GM21717 (cell line): ENCODE measurements around the gene NR2E1.

ENCODE experiments used
- ATAC-seq: cut with Tn5 transposase; IDR thresholded peaks from one replicate; pipeline ENCODE4 v1.9.1; 2021; ENCODE audit warnings: mild to moderate bottlenecking, moderate library complexity; ENCODE audit not compliant: unreplicated experiment

The NR2E1 gene

DNA sequence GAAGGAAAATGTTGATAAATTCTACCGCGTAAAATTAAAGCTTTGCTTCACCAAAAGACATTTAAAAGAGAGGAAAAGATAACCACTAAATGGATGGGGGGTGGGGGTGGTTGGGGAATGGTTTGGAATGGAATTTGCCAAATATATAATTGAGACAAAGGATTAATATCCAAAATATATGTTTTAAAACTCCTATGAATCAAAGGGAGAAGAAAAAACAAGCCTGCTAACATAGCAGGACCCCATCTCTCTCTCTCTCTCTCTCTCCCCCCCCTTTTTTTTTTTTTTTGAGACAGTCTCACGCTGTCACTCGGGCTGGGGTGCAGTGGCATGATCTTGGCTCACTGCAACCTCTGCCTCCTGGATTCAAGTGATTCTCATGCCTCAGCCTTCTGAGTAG is 13.4 kb upstream of the NR2E1 start:
- ATAC-seq = no peak

DNA sequence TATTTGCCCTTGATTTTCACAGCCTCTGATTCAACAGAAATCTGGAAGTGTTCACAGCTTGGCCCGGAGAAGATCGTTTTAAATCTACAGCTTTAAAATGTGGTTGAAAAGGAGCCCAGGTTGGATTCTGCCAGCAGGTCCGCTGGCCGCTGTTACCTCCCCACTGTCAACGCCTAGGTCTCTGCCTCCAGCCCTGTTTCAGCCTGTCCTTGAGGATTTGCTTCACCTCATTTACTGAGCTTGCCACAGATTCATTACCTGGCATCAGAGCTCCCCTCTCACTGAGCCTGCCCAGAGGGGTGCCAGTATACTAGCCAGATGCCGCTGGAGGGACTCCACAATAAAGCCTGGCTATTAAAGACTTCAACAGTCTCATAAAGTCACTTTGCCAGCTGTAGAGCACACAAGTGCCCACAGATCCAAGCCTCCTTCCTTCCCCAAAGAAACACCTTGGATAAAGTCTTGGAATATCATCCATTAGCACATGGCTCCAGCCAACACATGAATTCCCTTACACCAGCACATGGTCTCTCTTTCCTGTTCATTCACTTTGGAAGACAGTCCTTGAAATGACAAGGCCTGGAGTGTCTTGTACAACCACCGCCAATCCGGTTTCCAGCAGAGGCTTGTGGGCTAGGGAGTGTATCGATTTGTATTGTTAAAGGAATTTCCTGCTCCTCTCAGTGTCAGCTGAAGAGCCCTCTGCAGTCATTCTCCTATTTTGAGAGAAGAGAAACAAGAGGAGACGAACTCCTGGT is 9.5 kb upstream of the NR2E1 start:
- ATAC-seq = no peak

DNA sequence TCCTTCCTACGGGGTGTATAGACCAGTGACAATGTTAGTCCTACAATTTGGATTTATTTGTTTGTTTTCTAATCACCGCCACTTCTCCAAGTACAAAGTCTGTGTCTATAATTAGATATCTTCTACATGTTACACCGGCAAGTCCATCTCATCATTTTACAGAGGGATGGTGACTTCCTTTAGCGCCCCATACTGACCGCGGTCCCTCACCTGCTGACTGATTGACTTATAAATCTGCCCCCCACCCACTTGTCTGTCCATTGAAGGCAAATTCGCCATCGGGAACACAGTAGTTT is 8.9 kb upstream of the NR2E1 start:
- no peak for ATAC-seq

DNA sequence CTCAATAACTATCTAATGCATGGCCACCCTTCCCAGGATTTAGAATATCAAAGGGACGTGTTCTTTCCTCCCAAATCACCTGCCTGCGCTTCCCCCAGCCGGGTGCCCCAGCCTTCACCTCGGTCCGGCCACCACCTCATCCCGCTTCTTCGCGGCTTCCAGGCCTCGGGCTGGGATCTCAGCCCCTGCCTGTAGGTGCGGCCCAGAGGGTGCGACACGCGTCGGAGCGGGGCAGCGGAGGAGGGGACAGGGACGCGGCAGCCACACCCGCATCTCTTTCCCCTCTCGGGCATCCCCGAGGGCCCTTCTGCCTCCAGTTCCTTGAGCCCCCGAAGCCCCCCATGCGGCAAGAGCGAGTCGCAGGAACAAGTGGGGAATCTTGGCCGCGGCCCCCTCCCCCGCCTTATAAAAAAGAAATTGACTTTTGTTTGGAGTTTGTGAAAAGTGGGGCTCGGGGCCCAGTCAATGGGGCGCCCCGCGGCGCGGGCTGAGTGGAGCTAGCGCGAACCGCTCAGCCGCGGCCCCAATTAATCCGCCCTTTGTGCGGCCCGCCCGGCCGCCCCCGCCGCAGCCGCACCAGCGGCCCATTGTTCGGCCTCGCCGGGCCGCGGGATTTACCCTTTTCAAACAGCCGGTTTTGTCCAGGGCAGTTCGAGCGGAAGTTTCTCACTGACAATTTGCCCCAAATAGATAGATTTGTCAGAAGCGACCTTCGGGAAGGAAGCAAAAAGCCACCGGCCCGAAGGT is 8.4 kb upstream of the NR2E1 start:
- no peak for ATAC-seq

DNA sequence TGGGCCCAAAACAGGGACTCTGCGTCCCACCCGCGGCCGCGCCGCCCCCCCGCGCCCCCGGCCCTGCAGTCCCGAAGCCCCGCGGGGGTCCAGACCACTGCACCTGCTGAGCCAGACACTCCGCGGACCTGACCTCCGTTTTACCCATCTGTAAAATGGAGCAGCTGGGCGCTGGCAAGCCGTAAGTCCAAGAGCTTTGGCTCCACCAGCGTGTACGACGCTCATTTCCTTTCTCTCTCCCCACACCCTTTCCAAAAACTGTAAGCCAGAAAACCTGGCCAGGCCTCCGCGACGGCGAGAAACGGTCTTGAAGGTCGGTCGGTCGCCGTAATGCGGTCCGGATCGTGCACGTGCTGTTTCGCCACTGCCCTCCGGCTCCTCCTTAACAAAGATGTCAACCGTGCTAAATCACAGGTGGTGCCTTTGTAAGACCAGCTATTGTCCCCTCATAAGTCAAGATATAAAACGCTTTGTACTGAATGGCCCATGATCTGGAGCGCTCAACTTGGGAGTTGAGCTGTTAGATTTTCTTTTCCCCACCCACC is 7.8 kb upstream of the NR2E1 start:
- ATAC-seq = no peak

DNA sequence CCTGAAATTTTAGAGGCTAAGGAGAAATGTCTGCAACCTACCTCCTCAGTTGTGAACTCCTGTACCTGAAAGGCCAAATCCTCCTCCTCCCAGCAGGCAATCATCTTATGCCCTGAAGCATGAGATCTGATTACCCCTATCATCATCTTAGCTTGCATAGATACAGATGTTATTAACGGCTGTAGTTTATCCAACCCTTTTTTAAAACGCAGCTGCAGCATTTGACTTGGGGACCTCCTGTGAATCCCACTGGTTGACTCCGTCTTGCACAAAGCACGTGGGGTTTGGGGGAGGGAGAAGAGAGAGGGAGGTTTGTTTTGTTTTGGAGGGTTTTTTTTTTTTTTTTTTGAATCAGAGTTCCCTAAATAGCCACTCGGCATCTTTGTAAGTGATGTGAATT is 5.8 kb upstream of the NR2E1 start:
- no peak for ATAC-seq

DNA sequence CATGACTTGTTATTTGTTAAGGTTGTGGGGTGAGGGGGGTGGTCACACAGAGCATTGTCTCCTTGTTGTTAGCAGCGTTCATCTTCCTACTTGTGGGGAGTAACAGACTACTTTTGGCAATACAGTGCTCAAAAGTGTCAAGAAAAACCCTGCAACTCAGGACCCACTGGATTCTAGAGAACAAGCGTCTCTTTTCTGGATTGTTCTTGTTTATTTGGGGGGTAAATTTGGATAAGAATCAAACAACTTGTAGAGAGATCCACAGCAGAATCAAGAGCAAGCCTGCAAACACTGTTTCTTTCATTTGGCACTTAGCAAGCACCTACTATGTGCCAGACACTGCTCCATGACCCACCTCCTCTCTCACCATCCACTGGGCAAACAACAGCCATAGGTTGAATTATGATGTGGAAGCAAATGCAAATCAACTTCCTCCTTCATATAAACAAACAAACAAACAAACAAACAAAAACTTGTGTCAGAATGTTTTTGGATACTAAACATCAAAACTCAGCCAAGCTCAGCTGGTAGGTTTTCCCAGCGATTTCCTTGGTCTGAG is 4.0 kb upstream of the NR2E1 start:
- ATAC-seq = no peak

DNA sequence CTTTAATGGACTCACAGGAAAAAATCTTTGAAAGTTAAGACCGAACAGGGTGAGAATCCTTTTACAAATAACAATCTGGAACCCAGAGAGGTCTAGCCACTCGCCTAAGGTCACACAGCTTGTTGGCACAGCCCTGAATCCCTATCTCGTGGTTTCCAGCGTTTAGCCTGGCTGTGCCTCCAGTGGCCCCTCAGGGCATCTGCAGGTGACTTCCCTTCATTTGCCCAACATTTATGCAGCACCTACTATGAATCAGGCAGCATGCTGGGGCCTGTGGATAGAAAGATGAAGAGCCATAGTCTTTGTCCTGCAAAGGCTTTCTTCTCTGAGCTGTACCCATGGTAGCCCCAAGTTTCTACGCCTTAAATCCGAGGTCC is 2.6 kb upstream of the NR2E1 start:
- ATAC-seq = no peak

DNA sequence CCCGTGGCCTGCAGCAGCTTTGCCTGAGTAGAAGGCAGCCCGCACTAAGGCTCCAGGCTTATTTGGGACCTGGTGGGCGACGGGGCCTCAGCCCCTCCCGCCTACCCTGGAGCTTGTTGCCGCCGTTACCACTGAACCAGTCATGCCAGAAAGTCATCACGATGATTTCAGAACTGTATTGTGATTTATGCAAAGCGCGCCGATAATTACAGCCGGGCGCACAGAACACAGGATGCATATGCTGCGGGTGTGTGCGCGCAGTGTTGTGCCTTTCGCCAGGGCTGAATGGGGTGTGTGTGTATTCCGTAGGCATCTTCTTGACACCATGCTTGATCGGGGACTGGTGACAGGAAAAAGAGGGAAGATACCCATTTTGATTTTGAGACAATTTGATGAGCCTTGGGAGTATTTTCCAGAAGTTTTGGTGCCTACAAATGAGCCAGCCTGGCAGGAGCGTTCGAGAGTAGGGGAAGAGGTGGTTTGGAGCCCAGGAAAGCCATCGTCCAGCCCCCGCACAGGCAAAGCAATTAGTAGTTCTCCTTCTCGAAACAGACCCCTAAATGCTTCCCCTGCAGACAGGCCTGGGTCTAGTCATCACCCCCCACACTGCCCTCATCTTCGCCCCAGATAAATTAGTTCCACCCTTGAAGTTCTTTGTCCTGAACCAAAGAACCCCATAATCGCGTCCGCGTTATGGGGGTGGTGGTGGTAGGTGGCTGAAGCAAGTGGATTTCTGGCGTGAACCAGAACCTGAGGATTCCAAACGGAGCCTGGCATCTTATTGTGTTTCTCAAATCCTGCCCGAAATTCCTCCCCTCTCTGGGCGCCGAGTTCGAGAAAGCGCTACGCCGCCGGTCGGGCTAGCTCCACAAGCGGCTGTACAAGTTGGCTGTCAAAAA is 1.9 kb upstream of the NR2E1 start:
- no peak for ATAC-seq

DNA sequence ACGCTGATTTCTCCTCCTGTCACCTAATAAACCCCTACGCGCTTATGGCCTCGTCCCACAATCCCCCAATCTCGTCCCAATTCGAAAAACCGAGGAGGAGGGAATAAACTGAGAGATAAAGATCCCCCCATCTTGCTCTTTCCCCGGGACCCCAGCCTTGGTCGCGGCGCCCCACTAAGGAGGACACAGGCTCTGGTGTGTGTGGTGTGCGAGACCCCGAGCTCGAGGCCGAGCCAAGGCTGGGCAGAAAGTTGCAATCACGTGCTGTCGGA is 1.3 kb upstream of the NR2E1 start:
- ATAC-seq = no peak

DNA sequence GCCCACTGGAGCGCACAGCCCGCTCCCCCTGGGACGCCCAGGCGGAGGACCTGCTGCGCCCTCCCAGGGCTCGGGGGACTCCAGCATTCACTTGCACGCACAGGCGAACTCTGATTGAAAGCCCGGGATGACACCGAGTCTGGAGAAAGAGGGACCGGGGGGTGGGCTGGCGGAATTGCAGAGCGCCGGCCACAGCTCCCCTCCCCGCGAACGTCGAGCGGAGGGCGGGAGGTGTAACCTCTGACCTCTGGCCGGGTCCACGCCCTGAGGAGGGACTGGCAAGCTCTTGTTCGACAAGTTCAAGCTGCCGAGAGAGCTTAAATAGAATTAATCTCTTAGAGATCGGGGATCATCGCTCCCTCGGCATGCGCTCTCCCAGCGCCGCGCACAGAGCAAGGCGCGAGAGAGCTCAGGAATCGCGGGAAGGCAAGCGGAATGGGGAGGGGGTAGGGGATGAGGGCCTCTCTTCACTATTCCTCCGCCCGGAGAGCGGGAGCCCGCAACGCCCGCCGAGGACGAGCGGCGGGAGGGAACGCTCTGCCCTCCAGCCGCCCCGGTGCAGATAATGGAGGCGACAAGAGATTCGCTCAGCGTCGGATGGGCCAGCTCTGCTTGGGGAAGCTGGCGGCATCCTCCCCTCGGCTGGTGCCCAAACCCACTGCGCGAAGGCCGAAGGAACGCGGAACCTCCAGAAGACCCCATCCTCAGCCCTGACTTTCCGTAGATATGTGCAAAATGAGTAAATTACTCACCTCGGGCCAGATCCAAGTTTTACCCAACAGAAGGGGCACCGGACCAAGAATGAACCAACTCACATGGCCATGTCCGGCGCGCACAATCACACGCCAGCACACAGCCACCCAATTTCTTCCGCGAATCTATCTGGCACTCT is 761 bp upstream of the NR2E1 start:
- no peak for ATAC-seq

DNA sequence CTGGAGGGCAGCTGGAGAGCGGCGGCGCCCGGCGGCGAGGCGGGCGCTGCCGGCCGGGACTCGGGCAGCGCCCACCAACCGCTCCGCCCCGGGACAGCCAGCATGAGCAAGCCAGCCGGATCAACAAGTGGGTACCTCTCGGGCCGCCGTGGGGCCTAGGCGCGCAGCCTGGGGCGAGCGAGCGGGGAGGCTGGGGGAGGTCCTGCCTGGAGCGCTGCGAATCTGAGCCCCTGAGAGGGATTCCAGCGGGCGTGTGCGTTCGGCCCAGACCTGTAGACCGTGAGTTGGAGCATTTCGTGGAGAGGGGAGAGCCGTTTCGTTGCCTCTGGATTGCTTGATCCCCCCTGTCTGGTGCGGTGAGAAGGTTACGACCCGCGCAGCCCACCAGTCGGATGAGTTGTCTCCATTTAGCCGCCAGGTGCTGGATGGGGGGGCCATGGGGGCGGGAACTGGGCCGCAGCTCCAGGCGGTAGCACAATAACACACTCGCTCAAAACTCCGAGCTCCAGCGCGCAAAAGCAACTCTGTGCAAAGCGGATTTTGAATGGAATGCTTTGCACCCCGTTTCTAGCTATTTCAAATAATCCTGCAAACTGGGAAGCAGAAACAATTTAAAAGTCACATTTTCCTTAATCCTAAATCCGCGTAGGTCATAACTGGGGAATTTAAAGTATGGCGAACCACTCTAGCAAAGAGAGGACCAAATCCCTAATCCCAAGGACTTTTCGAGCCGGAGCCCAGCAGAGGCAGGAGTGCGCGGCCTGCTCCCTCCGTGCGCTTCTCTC is 1.0 kb downstream of the NR2E1 start:
- no peak for ATAC-seq

DNA sequence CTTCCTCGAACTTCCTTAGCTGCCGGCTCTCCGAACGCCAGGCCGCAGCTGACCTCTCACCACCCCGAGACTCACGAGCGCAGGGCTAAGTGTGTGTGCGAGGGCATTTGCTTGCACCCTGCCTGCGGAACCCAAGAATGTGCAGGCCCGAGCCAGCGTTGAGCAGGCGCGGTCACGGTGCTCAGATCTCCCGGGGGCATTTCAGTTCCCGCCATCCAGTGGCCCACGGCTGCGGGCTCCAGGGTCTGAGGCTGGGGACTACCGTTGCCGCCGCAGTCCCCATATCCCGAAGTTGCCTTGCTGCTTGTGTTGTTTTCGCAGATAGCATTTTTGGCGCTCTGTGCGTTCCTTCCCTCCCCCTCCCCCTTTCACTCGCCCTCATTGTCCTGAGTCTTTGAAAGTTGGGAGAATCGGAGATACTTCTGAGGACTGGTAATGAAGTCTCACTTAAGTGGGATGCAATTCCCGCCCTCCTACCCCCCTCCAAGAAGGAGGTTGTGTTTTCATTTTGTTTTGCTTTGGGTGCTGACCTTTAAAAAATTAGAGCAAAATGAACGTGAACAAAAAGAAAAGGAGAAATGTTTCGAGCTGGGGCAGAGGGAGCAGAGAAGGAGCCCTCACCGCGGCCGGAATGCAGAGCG is 1.7 kb downstream of the NR2E1 start:
- ATAC-seq = no peak

DNA sequence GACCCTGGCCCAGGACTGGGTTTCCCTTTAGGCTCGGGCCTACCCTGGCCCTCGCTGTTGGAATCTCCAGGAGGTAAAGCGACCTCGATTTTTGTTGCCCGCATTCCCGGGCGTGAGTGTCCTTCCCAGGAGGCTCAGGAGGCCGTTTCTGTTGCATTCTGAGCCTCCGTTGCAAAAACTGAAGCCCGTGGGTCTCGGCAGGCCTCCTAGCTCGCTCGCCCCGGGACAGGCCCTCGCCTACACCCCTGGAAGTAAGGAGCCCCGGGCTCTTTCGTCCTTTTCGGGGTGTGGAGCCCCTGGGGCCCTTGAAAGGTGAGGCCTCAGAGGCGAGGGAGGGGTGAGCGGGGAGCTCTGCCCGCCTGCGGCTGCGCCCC is 2.3 kb downstream of the NR2E1 start:
- no peak for ATAC-seq

DNA sequence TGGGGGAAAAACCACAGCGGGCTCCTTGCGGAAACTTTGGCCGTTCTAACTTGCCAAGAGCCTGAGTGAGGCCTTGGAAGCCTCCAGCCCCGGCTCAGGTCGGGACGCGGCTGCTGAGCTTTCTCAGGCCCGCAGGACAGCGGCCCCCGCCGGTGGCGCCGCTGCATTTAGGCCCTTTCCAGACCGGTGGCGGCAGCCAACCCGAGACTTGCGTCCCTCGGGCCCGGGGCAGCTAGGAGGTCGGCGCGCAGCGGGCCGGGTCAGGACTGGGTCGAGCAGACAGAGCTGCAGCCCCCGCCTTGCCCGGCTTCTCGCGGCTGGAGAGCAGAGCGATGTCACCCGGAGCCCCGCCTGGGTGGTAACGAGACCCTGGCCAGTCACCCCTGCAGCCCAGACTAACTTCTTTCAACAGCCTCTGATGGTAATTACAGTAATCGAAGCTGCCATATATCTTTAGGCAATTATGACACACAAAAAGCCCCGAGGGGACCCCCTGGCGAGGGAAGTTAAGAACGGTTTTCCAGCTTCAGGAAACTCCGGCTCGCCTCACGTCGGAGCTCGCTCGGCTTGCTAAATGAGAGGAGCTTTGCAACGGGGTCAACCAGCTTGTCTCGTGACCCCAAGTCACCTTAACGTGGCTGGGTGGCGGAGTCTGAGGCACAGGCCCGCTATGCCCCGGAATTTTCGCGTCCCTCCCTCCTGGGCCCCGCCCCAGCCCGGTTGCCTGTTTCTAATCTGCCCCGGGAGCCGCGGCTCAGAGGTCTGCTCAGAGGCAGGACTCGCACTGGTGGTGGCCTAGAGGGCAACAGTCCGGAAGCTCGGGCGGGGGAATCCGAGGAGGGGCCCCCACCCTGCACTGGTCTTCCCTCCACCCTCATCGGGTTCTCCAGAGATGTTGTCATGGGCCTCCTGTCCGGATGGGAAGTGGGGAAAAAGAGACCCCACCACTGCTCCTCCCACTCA is 3.0 kb downstream of the NR2E1 start:
- no peak for ATAC-seq

DNA sequence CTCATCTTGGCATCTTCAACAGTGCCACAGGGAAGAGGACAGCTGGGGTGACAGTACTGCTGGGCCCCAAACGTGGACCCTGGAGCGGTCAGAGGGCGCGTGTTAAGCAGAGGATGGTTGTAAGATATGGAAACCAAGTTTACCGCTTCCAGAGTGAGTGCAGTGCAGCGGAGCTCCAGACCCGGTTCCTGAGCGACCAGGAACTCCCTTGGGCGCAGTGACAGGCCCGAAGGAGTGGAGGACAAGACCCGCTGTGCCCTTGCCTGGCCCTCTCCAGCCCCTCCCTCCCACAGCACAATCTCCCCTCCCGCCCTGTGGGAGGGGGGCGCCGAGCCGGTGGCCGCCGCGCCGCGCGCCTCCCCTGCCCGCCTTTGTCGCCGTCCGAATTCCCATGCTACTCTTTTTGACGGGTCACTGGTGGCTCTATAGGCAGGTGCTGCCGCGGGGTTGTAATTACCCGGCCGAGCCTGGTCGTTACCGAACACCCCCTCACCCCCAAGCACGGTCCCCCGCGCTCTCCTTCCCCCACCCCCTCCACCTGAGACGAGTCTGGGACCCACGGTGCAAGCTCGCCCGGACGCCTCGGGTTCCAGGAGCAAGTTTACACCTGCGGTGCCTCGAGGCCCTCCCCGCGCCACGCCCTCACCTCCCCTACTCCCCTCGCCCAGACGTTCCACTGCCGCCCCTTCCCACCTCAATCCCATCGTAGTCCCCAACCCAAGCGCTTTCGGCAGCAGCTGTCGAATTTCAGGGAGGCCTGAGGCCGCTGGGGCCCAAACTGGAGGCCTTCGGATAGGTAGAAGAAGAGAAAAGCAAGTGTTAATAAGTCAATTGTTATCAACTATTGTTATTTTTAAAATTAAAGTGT is 3.9 kb downstream of the NR2E1 start:
- no peak for ATAC-seq
